Measurements from ENCODE around the gene CATSPERD. TPM values are rescaled to one million over a fixed set of nuclear protein-coding genes. Genes with fewer than 3 reads are reported as not detected.

CATSPERD gene
- total RNA-seq, 1 donor from 2014 or later = not detected

- DNase-seq (ENCODE audit: low spot score) = peak; percentile 82
- H3K36me3 Mint-ChIP-seq = no peaks in the 10 kb centered on the region
- H3K27me3 Mint-ChIP-seq (ENCODE audit: insufficient read depth, low read depth) = peaks cover 17% of the 10 kb centered on the region
- Histone ChIP-seq H3K79me2 (ENCODE audit: low read depth) (no peaks in the 10 kb centered on the region), H3K4me3 (no peak overlapping the region), H3K27ac (no peak overlapping the region), H3K4me1 (peaks cover 4% of the 10 kb centered on the region), H3K4me2 (peak overlapping the region; percentile 60), H3F3A (ENCODE audit: low read depth) (peaks cover 21% of the 10 kb centered on the region), H3K9ac (no peak overlapping the region), H4K20me1 (ENCODE audit: low read depth) (peaks cover 5% of the 10 kb centered on the region), H3K9me3 (ENCODE audit: low read depth) (no peaks in the 10 kb centered on the region), H2AFZ (replicated peaks) (no peak overlapping the region), H3K27me3 (no peaks in the 10 kb centered on the region), H3K36me3 (no peaks in the 10 kb centered on the region)
- no peaks in the 10 kb centered on the region for H3K9me3 Mint-ChIP-seq
- peak overlapping the region; percentile 85 for H3K4me3 Mint-ChIP-seq
- H3K4me1 Mint-ChIP-seq = peaks cover 13% of the 10 kb centered on the region
- TF ChIP-seq CTCF (IDR thresholded peaks at IDR 0.05) (no peak), EZH2 (IDR thresholded peaks at IDR 0.05) (no peak)
- H3K27ac Mint-ChIP-seq = peak overlapping the region; percentile 80
These were observed 106.3 kb downstream of the CATSPERD start for GRCh38 chr19:5826531-5827341.

GRCh38 chr19:5827342-5827890, 107.0 kb downstream of the CATSPERD start:
- no peaks in the 10 kb centered on the region for H3K79me2 ChIP-seq (ENCODE audit: low read depth)
- peaks cover 21% of the 10 kb centered on the region for H3F3A ChIP-seq (ENCODE audit: low read depth)
- Mint-ChIP-seq H3K9me3 (no peaks in the 10 kb centered on the region), H3K27ac (peak overlapping the region; percentile 80), H3K36me3 (no peaks in the 10 kb centered on the region), H3K4me3 (peak overlapping the region; percentile 85), H3K4me1 (peaks cover 13% of the 10 kb centered on the region), H3K27me3 (ENCODE audit: insufficient read depth, low read depth) (peaks cover 14% of the 10 kb centered on the region)
- DNase-seq (ENCODE audit: low spot score) = no peak
- TF ChIP-seq EZH2phosphoT487 (IDR thresholded peaks at IDR 0.05) = no peak
- TF ChIP-seq EZH2 (IDR thresholded peaks at IDR 0.05) = no peak
- H4K20me1 ChIP-seq (ENCODE audit: low read depth) = peaks cover 5% of the 10 kb centered on the region
- H3K27me3 ChIP-seq = no peaks in the 10 kb centered on the region
- peak overlapping the region; percentile 56 for H3K4me3 ChIP-seq
- H3K9me3 ChIP-seq (ENCODE audit: low read depth) = no peaks in the 10 kb centered on the region
- H3K9ac ChIP-seq = no peak overlapping the region
- H3K4me2 ChIP-seq = peak overlapping the region; percentile 60
- H3K27ac ChIP-seq = no peak overlapping the region
- H3K36me3 ChIP-seq = no peaks in the 10 kb centered on the region
- H3K4me1 ChIP-seq = peaks cover 4% of the 10 kb centered on the region
- H2AFZ ChIP-seq (replicated peaks) = no peak overlapping the region

GRCh38 chr19:5827891-5828660, 107.6 kb downstream of the CATSPERD start:
- peak overlapping the region; percentile 95 for H3K4me3 Mint-ChIP-seq
- H3K4me3 ChIP-seq = peak overlapping the region; percentile 56
- peak overlapping the region; percentile 98 for H3K27ac Mint-ChIP-seq
- H3K4me1 Mint-ChIP-seq = peaks cover 11% of the 10 kb centered on the region
- no peaks in the 10 kb centered on the region for H3K36me3 Mint-ChIP-seq
- no peaks in the 10 kb centered on the region for H3K36me3 ChIP-seq
- peaks cover 4% of the 10 kb centered on the region for H3K4me1 ChIP-seq
- H3K9me3 Mint-ChIP-seq = no peaks in the 10 kb centered on the region
- peak; percentile 97 for DNase-seq (ENCODE audit: low spot score)
- no peak for TF ChIP-seq EZH2phosphoT487 (IDR thresholded peaks at IDR 0.05)
- H3K9ac ChIP-seq = peak overlapping the region; percentile 53
- no peaks in the 10 kb centered on the region for H3K27me3 ChIP-seq
- H3K9me3 ChIP-seq (ENCODE audit: low read depth) = no peaks in the 10 kb centered on the region
- peaks cover 5% of the 10 kb centered on the region for H4K20me1 ChIP-seq (ENCODE audit: low read depth)
- peak overlapping the region; percentile 55 for H3K27ac ChIP-seq
- peaks cover 12% of the 10 kb centered on the region for H3K27me3 Mint-ChIP-seq (ENCODE audit: insufficient read depth, low read depth)
- no peaks in the 10 kb centered on the region for H3K79me2 ChIP-seq (ENCODE audit: low read depth)
- peaks cover 21% of the 10 kb centered on the region for H3F3A ChIP-seq (ENCODE audit: low read depth)
- peak overlapping the region; percentile 78 for H3K4me2 ChIP-seq
- H2AFZ ChIP-seq (replicated peaks) = no peak overlapping the region

Other genes with a start within 250 kb of the CATSPERD start
- 1.8 and 3.5 TPM in 2 replicates for gene TINCR, start 152.7 kb upstream of the CATSPERD start, total RNA-seq (ENCODE audit: low replicate concordance)
- gene SAFB2, start 97.9 kb upstream of the CATSPERD start, total RNA-seq (ENCODE audit: low replicate concordance) = 45.2 and 53.3 TPM in 2 replicates
- 57.9 and 89.2 TPM in 2 replicates for gene SAFB, start 97.6 kb upstream of the CATSPERD start, total RNA-seq (ENCODE audit: low replicate concordance)
- gene MICOS13, start 40.1 kb upstream of the CATSPERD start, total RNA-seq (ENCODE audit: low replicate concordance) = 7.5 and 15.0 TPM in 2 replicates
- gene HSD11B1L, start 39.6 kb upstream of the CATSPERD start, total RNA-seq (ENCODE audit: low replicate concordance) = 7.7 and 60.5 TPM in 2 replicates
- 778 and 991 TPM in 2 replicates for gene RPL36, start 30.3 kb upstream of the CATSPERD start, total RNA-seq (ENCODE audit: low replicate concordance)
- gene LONP1, start 491 bp upstream of the CATSPERD start, total RNA-seq (ENCODE audit: low replicate concordance) = 35.9 and 68.4 TPM in 2 replicates
- 0.40 TPM in 1 of 2 replicates, not detected in the other for gene PRR22, start 64.1 kb downstream of the CATSPERD start, total RNA-seq (ENCODE audit: low replicate concordance)
- 20.7 and 27.6 TPM in 2 replicates for gene DUS3L, start 70.5 kb downstream of the CATSPERD start, total RNA-seq (ENCODE audit: low replicate concordance)
- gene NRTN, start 84.4 kb downstream of the CATSPERD start, total RNA-seq (ENCODE audit: low replicate concordance) = 2.4 and 6.0 TPM in 2 replicates
- gene FUT6, start 119.1 kb downstream of the CATSPERD start, total RNA-seq (ENCODE audit: low replicate concordance) = not detected in 2 replicates
- 0.34 TPM in 1 of 2 replicates, not detected in the other for gene FUT3, start 130.8 kb downstream of the CATSPERD start, total RNA-seq (ENCODE audit: low replicate concordance)
- 0.09 TPM in 1 of 2 replicates, not detected in the other for gene FUT5, start 149.9 kb downstream of the CATSPERD start, total RNA-seq (ENCODE audit: low replicate concordance)
- gene NDUFA11, start 183.2 kb downstream of the CATSPERD start, total RNA-seq (ENCODE audit: low replicate concordance) = 102 and 197 TPM in 2 replicates
- 4.6 and 6.8 TPM in 2 replicates for gene VMAC, start 184.2 kb downstream of the CATSPERD start, total RNA-seq (ENCODE audit: low replicate concordance)
- 2.2 and 12.4 TPM in 2 replicates for gene CAPS, start 193.6 kb downstream of the CATSPERD start, total RNA-seq (ENCODE audit: low replicate concordance)